GM19468 (cell line): ENCODE data around the gene MYO1F.

Experiments used
- ATAC-seq: cut with Tn5 transposase; IDR thresholded peaks from one replicate; pipeline ENCODE4 v1.9.1; 2021; ENCODE audit warnings: mild to moderate bottlenecking, moderate library complexity, moderate number of reproducible peaks; ENCODE audit not compliant: unreplicated experiment; ENCODE audit errors: extremely low read depth

MYO1F gene

DNA sequence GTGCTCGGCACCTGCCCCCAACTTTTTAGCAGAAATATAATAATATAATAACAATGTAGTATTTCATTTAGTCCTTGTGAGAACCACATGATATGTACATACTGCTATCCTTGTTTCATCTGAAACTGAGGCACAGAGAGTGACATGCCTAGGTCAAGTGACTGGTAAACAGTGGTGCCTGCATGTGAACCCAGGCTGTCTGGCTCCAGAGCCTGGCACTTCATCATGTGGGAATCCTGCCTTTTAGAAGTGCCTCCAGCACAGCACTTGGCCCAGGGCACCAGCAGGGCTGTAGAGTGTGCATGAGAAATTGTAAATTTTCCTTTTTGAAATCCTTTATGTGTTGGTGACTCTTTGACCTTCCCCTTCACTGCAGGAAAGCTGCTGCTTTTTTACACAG lies 102.2 kb downstream of the MYO1F start:
- ATAC-seq, result no peak

DNA sequence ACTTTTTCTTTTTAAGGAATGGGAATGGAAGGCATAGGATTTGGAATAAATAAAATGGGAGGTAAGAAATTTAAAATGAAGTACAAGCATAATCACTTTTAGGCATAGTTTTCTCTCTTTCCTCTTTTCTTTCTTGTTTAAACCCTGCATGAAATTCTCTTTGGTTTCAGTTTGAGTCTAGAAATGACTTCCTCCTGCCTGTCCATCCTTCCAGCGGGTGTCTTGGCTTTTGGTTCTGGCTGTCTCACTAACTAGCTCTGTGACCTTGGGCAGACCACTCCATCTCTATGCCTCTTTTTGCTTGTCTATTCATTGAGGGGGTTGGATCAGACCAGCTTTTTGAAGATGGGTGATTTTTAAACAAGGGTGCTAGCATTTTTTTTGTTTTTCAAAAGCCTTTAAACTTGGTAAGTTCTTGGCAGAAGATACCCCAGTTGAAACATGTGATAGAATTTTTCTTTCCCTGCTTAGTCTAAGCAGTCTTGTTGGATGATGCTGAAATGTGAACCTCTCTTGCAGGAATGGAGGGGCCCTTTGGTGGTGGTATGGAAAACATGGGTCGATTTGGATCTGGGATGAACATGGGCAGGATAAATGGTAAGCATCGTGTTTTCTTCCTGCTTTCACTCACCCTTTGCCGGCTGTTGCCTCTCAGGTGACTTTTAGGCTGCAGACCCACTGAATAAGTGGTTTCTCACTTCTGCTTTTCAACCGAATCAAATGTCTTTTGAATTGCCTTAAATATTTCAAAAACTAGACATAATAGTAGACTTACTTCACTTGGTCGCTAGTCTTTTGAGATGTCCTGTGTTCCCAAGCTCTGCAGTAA lies 103.4 kb downstream of the MYO1F start:
- peak; percentile 34 for ATAC-seq
